A673 (cell line): ENCODE data around the gene NDST3. TPM values are rescaled to one million over a fixed set of nuclear protein-coding genes. Genes with fewer than 3 reads are reported as not detected.

Experiments used
- BruUV-seq: library from RNA; stranded (reverse); fragments of 400-500 nt; replicated peaks from 2 replicates; lab custom pipeline; 2021; lab: Mats Ljungman, UMichigan
- CTCF ChIA-PET: fragments of 300-600 bp; sonication (Branson Sonifier 250); formaldehyde crosslinking; loops from one replicate; lab custom pipeline; 2022; ENCODE audit warnings: antibody characterized with exemption; lab: Charles Lee
- POLR2A ChIA-PET: fragments of 300-600 bp; sonication (Branson Sonifier 250); formaldehyde crosslinking; loops from one replicate; lab custom pipeline; 2022; ENCODE audit warnings: antibody characterized with exemption; ENCODE audit not compliant: low non-redundant PET; lab: Charles Lee
- DNase-seq: peaks from one replicate; pipeline ENCODE4 v3.0.0-alpha.2; 2015; ENCODE audit warnings: low spot score
- H3K27ac ChIP-seq: fragments of 200-600 bp; sonication (generic); 2 replicates; pipeline ENCODE4 v1.5.1; 2016; ENCODE audit warnings: mixed run types, low read depth, mild to moderate bottlenecking, mixed read lengths, antibody characterized with exemption, low read length; ENCODE audit not compliant: poor library complexity, severe bottlenecking
- H3K27me3 ChIP-seq: fragments of 200-600 bp; sonication (generic); replicated peaks from 2 replicates; pipeline ENCODE4 v1.6.1; 2017; ENCODE audit warnings: mixed run types, low read depth, mild to moderate bottlenecking, mixed read lengths, antibody characterized with exemption, low read length; ENCODE audit not compliant: insufficient read depth, poor library complexity
- H3K36me3 ChIP-seq: fragments of 200-600 bp; sonication (generic); 2 replicates; pipeline ENCODE4 v1.6.1; 2016; ENCODE audit warnings: mixed run types, mild to moderate bottlenecking, mixed read lengths, antibody characterized with exemption, low read length; ENCODE audit not compliant: insufficient read depth, poor library complexity, severe bottlenecking
- H3K4me1 ChIP-seq: fragments of 200-600 bp; sonication (generic); 2 replicates; pipeline ENCODE4 v1.6.1; 2017; ENCODE audit warnings: mixed run types, mild to moderate bottlenecking, mixed read lengths, antibody characterized with exemption, low read length; ENCODE audit not compliant: insufficient read depth, poor library complexity, severe bottlenecking
- H3K4me3 ChIP-seq: fragments of 200-600 bp; sonication (generic); 2 replicates; pipeline ENCODE4 v1.5.1; 2016; ENCODE audit warnings: low read depth, mixed run types, mild to moderate bottlenecking, mixed read lengths, low read length; ENCODE audit not compliant: poor library complexity, severe bottlenecking
- H3K9me3 ChIP-seq: fragments of 200-600 bp; sonication (generic); 2 replicates; pipeline ENCODE4 v1.6.1; 2016; ENCODE audit warnings: mixed run types, low read depth, mild to moderate bottlenecking, mixed read lengths, antibody characterized with exemption, low read length; ENCODE audit not compliant: poor library complexity, severe bottlenecking
- EZH2 ChIP-seq: fragments of 200-600 bp; sonication (generic); IDR thresholded peaks from 2 replicates; pipeline ENCODE4 v1.6.1; 2017; ENCODE audit warnings: borderline replicate concordance, low read depth, mild to moderate bottlenecking, mixed read lengths, antibody characterized with exemption, low read length; ENCODE audit not compliant: poor library complexity, severe bottlenecking
- intact Hi-C: fragments of 100-400 bp; cut with micrococcal nuclease; formaldehyde crosslinking; loops from one replicate; pipeline ENCODE4 v1.10.0; 2022; ENCODE audit not compliant: unreplicated experiment
- total RNA-seq: library from RNA; stranded (reverse); gene quantifications from 2 replicates; pipeline ENCODE4 v1.2.3, GENCODE V29; 2021
- TF ChIP-seq, protein P1 (sequence below): fragments of 300-800, 200-600 bp; sonication (generic); conservative IDR thresholded peaks from 2 replicates; pipeline ENCODE4 v1.5.1; 2017; ENCODE audit warnings: low read depth, mild to moderate bottlenecking, antibody characterized with exemption, low read length, moderate library complexity, mixed read lengths

NDST3 gene
- total RNA-seq, 1 experiment from 2014 or later, result 3.0 TPM

DNA sequence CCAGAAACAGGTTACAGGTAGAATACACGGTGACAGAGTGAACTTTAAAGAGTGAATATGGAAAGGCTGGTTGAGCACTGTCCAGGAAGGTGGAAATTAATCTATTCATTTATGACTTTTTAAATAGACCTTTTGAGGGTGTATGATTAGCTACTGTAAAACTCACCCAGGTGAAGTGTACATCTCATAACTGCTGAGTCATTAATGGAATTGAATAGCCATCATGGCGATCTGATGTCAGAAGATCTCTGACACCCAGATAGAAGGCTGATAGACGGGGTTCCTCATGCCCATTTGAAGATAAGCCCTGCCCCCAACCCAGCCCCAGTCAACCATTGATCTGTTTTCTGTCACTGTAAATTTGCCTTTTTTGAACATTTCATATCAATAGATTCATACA is 234.5 kb downstream of the NDST3 start:
- no TSS peak for BruUV-seq
- no peak overlapping the region for H3K27ac ChIP-seq
- no peaks in the 10 kb centered on the region for H3K4me1 ChIP-seq
- ChIA-PET CTCF (no interaction called here), POLR2A (no interaction called here)
- no peak for DNase-seq
- intact Hi-C loops, result no loop called here
- no peaks in the 10 kb centered on the region for H3K9me3 ChIP-seq
- H3K36me3 ChIP-seq, result no peaks in the 10 kb centered on the region
- no peak overlapping the region for H3K4me3 ChIP-seq
- TF ChIP-seq, protein P1, sequence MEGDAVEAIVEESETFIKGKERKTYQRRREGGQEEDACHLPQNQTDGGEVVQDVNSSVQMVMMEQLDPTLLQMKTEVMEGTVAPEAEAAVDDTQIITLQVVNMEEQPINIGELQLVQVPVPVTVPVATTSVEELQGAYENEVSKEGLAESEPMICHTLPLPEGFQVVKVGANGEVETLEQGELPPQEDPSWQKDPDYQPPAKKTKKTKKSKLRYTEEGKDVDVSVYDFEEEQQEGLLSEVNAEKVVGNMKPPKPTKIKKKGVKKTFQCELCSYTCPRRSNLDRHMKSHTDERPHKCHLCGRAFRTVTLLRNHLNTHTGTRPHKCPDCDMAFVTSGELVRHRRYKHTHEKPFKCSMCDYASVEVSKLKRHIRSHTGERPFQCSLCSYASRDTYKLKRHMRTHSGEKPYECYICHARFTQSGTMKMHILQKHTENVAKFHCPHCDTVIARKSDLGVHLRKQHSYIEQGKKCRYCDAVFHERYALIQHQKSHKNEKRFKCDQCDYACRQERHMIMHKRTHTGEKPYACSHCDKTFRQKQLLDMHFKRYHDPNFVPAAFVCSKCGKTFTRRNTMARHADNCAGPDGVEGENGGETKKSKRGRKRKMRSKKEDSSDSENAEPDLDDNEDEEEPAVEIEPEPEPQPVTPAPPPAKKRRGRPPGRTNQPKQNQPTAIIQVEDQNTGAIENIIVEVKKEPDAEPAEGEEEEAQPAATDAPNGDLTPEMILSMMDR, result no peak
- TF ChIP-seq EZH2, result no peak
- H3K27me3 ChIP-seq, result no peaks in the 10 kb centered on the region

GRCh38 chr4:118270492-118270891 is 236.2 kb downstream of the NDST3 start:
- TF ChIP-seq EZH2, result no peak
- TF ChIP-seq, protein P1, result peak; percentile 73
- intact Hi-C loops, result loop anchor here (5.0 to 10.0 kb wide), 3 partner anchors 193 to 1916 kb away; no protein-coding TSS in a partner anchor
- ChIA-PET POLR2A (no interaction called here), CTCF (interaction anchor here (0.5 kb wide), 1 partner anchor 83 kb away, joined by 3 read pairs; no protein-coding TSS in a partner anchor)
- Histone ChIP-seq H3K4me1 (no peaks in the 10 kb centered on the region), H3K9me3 (no peaks in the 10 kb centered on the region), H3K27me3 (no peaks in the 10 kb centered on the region), H3K36me3 (no peaks in the 10 kb centered on the region), H3K27ac (no peak overlapping the region), H3K4me3 (no peak overlapping the region)
- DNase-seq, result peak; percentile 58
- BruUV-seq, result no TSS peak

DNA sequence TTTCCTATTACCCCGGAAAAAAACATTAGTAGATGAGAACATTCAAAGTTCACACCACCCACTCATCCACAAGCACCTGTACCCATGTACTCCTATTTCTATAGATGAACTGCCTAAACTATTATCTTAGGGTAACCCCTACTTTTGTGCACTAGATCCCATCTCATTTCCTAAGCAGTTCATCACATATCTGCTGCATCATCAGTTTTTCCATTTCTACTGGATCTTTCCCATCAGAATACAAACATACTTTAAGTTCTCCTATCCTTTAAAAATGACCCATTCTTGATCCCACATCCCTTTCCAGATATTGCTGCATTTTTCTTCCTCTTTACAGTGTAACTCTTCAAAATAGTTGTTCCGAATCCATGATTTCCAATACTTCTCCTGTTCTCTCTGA is 237.5 kb downstream of the NDST3 start:
- POLR2A ChIA-PET, result no interaction called here
- H3K27ac ChIP-seq, result no peak overlapping the region
- no peaks in the 10 kb centered on the region for H3K27me3 ChIP-seq
- H3K4me3 ChIP-seq, result no peak overlapping the region
- TF ChIP-seq, protein P1, result no peak
- no peak for TF ChIP-seq EZH2
- H3K9me3 ChIP-seq, result no peaks in the 10 kb centered on the region
- H3K36me3 ChIP-seq, result no peaks in the 10 kb centered on the region
- intact Hi-C loops, result loop anchor here (5.0 to 10.0 kb wide), 3 partner anchors 194 to 1917 kb away; no protein-coding TSS in a partner anchor
- DNase-seq, result no peak
- CTCF ChIA-PET, result no interaction called here
- no TSS peak for BruUV-seq
- H3K4me1 ChIP-seq, result no peaks in the 10 kb centered on the region
